ENCODE results near the gene INHBA. TPM values are rescaled to one million over a fixed set of nuclear protein-coding genes. Genes with fewer than 3 reads are reported as not detected.

Gene INHBA
- total RNA-seq (2014; rRNA removed; shearing (Covaris generic)) = 0.34 and 0.53 TPM in 2 replicates

DNA sequence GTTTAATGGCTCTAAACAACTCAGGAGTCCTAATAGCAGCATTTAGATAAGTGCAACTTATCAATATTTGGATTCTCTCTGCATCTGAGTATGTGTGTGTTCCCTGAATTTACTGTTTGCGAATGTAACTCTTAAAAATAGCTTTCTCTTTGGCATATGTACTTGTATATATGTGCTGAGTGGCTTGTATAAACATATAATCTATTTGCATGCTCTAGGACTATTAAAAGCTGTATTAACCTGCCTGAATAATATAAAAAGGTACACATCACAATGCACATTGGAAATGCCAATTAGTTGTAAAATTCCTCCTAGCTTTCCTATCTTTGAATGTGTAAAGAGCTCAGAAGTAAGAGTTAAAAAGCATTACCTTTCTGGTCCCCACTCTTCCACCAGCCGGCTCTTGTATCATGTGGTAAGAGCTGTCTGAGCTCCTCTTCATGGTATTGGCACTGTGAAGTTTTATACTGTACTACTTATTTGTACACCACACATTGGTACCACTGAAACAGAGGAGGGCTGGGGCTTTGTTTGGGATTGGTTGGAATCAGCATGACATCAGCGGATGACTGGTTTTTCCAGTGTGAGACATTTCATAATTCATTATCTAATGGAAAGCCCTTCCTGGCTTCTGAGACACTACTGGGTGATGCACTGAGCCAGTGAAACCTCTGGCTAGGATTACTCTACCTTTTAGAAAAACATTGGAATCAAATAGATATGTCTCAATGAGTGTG lies at the start of gene INHBA:
TSS of gene INHBA (minus strand) at position 456 of the 737 bp plus-strand sequence. CDS start 2,716 bp downstream, outside the sequence.
- DNase-seq (ENCODE audit: low spot score) = peak; percentile 50

DNA sequence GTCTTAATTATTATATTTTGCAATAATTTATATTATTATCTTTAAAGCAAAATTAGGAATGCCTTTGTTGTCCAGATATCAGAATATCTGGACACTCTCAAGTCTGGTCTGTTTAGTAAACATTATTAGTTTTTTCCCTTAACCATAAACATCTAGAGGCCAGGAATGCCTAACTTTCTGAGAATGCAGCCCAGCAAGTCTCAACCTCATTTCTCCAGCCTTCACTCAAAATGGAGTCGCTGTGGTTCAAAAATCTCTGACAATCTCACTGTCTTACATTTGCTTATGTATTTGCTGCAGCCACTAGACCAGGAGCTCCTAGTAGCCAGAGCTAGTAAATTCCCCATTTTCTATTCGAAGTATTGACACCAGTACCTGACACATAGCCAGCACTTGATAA lies 49.7 kb upstream of the INHBA start:
- no peak for DNase-seq (ENCODE audit: low spot score)

DNA sequence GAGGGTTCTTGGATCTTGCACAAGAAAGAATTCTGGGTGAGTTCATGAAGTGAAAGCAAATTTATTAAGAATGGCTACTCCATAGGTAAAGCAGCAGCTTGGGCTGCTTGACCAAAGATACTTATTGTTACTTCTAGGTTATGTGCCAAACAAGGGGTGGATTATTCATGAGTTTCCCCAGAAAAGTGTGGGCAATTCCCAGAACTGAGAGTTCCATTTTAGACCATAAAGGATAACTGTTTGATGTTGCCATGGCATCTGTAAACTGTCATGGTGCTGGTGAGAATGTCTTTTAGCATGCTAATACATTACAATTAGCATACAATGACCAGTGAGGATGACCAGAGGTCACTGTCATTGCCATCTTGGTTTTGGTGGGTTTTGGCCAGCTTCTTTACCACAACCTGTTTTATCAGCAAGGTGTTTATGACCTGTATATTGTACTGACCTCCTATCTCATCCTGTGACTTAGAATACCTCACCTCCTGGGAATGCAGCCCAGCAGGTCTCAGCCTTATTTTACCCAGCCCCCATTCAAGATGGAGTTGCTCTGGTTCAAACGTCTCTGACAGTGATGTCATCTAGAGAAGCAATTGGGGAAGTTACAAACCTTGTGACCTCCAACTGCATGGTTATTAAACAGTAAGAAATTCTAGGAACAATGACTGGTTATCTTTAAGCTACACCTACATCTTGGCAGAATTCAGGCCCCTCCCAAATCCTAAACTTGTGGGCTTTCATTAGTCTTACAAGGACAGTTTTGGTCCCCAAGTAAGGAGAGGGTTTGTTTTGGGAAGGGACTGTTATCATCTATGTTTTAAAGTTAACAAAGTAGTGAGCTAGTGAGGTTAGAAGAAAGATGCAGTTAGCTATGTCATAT lies 48.0 kb upstream of the INHBA start:
- DNase-seq (ENCODE audit: low spot score) = no peak

DNA sequence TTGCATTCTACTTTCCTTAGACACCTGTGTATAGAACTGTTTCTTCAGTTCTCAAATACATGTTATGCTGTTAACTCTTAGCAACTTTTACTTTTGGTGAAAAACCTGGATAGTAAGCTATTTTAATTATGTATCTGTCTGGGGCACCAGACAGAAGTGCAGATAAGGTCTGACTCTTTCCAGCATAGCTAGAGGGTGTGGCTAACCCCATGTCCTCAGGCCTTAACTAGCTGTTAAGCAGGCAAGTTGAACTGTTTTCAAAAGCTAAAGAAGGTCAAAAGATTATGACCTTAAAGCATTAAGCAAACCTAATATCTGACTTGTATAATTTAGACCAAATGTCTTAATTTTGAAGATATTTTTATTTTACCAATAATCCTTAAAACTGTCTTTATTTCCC lies 45.1 kb upstream of the INHBA start:
- DNase-seq (ENCODE audit: low spot score) = no peak

DNA sequence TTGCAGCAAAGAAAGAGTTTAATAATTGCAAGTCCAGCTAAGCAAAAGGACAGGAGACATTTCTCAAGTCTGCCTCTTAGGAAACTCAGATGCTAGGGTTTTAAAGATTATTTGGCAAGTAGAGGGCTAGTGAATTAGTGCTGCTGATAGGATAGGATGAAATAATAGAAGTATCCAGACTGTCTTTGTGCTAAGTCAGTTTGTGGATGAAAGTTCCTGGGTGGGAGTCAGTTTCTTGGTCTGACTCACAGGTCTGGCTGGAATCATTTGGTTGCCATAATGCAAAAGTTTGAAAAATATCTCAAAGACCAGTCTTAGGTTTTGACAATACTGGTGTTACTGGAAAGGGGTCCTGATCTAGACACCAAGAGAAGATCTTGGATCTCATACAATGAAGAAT lies 42.6 kb upstream of the INHBA start:
- DNase-seq (ENCODE audit: low spot score) = no peak

DNA sequence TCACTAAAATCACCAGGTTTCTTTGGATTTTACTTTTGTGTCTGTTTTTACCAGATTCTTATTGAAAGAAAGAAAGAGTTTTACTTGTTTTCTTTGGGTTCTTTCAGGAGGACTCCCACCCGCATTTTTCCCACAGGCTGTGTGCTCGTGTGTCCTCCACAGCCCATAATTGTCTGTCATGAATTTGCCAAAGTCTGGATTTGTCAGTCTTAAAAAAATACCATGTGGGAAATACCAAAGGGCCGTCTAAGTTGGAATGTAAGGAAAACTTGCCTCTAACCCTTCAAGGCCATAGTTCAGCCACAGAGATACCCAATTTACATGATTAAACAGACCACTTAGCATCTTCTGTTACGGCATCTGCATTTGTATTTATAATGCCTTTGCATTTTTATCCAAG lies 41.3 kb upstream of the INHBA start:
- no peak for DNase-seq (ENCODE audit: low spot score)

DNA sequence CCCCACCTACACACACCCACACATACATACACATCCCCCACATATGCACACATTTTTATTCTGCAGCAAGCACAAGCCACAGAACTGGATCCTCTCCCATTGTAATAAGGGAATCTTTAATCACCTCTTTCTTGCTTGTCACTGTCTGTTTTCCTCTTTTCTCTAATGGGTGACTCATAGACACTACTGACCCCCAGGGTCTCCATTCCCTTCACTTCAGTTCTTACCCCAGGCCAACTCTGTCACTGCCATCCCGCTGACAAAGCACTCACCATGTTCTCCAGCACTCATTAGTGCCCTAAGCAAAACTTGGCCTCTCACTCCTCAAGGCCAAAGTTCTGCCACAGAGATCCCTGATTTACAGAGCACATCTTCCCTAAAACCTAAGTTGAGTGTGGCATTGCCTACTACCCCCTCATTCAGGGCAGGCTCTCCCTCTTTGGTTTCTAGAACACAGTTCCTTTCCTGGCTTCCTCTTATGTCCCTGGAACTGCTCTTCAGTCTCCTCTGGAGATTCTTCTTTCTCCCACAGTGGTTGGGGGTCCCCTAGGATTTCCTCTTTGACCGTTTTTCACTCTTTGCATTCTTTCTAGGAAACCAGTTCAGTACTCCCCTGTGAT lies 39.6 kb upstream of the INHBA start:
- DNase-seq (ENCODE audit: low spot score) = no peak

DNA sequence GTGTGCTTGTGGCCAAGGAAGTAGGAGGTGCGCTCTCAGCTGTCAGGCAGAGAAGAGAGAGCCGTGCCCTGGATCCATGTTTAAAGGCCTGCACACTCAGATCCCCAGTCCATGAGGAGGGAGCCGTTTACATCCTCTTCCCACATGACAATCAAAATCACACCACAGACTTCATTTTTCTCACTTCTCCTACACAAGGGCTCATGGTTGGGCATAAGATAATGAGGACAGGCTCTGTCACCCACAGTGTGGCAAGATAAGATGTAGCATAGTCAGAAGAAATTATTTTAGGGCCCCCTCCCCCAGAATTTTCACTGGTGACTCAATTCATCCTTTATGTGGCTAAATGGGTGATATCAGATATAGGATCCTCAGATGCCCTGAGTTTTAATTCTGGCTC lies 35.9 kb upstream of the INHBA start:
- DNase-seq (ENCODE audit: low spot score) = no peak

DNA sequence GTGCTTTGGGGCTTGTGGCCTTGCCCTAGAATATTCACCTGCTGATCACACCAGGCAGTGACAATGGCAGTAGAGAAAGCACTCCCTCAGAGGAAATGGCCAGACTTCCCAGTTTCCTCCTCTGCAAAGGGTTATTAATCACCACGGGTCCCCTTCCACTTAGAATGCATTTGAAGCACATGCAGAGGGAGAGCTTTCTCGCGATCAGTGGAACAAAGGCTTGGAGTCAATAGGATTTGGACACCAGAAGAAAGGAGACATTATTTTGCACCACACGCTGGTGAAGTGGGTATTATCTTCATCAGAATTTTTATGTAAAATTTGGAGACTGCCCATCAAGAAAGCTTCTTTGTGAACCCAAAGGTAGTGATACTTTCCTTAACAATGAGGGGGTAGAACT lies 35.4 kb upstream of the INHBA start:
- DNase-seq (ENCODE audit: low spot score) = no peak

DNA sequence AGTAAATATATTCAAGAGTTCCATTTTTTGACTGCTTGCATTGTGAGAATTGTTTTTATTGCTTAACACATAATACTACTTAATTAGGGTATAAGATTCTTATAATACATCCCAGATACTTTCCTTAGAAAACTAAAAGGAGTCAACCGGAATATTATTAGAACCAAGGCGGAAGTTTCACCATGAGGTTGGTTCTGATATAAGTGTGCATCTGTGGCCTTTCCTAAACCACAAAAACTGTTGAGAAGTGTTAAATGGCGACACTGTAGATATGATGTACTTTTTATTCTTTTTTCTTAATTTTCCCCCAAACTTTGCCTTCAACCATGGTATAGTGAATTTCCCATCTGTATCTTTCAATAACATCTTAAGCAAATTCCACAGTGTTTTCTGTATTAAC lies 32.3 kb upstream of the INHBA start:
- no peak for DNase-seq (ENCODE audit: low spot score)

DNA sequence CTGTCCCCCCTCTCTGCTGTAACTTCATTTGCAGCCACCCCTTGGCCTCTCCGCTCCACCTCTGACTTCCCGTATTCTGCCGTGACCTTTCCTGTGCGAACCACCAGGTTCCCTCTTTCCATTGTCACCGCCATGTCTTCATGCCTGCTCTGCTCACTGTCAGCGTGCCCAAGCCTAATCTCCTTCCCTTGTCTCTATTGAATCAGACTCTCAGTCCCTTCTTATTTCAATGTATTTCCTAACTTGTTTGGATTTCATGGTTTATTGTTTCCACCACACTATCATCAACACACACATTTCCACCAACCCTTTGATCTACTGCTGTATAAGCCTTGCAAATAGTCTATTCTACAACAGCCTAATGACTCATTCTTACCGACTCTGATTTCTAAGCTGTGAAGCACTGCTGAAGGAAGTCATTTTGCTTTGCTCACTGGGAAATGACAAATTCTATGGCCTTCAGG lies 30.0 kb upstream of the INHBA start:
- DNase-seq (ENCODE audit: low spot score) = peak; percentile 35

DNA sequence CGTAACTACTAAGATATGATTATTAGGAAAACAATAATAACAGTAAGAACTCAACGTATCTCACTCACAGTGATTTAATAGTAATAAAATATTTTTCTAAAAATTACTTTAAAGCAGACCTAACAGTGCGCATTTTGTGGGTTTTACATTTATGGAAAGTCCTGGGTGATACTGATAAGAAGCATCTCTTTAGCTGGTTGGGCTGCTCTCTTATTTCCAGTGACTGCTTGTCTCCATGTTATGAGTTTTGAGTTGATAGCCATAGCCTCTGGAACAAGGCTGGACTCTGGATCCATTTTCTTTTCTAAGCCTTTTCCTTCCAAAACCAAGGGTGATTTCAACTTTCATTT lies 29.5 kb upstream of the INHBA start:
- DNase-seq (ENCODE audit: low spot score) = no peak

DNA sequence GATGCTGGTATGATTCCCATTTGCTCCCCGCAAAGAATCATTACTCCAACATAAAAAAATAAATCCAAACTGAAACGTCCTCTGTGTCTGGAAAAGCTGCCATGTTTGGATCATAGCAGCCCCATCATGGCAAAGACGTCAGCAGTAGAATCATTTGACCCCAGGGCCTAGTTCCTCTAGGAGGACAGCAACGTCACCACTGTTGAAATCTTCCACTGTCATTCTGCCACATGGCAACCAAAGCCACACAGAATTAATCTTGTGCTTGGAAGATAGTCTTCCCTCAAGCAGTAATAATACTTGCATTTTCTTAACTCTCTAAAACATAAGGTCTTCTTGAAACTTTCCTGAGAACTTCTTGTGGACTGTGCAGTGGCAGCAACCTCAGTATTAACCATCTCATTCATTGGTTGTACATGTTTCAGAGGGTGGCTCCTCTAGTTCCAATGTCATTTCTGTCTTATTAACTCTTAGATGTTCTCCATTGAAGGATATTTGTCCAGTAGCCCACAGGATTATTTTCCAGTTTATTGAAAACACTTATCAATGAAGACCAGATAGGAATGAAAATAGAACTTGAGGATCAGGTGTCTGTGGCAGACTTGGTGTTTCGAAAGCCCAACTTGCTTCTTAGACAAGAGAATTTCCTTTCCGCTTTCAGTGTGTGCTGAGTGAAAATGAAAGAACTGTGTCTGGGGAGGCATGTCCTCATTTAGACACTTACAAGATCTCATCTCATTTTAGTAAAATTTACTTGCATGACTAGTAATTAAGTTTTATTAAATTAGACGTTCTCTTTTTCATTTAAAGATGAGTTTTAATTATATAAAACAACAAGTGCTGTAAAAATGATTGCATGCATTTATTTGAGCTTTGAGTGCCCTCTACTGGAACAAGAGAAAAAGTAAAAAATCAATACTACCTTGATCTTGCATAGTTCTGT lies 28.9 kb upstream of the INHBA start:
- no peak for DNase-seq (ENCODE audit: low spot score)

DNA sequence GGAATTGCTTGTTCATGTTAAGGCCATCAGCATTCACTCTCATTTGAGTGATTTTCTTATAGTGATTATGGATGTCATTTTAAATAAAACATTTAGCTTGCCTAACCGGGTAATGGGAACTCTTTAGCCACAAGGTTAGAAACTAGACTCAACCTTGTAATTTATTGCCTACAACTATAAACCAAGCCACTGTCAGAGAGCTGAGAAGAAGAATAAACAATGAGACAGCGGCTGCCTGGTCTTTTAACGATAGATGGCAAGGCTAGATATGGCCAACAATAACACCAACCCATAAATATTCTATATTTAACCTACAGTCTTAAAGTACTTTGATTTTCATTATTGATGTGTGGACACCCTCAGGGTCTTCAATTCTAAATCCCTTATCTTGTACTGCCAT lies 27.8 kb upstream of the INHBA start:
- DNase-seq (ENCODE audit: low spot score) = peak; percentile 54

DNA sequence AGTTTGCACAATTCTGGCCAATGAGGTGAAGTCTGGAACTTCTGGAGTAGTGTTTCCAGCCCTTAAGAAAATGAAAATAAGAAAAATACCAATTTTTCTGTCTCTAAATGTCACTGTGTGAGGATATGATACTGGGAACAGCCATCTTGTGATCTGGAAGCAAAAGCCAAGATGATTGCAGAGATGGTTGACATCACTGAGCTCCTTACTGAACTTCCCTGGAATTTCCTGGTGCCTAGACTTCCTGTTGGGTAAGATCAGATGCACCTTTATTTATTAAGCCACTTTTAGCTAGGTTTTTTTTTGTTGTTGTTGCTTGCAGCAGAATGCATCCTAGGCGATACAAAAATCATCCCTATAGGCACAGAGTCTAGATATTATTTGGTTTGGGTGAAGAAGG lies 27.3 kb upstream of the INHBA start:
- DNase-seq (ENCODE audit: low spot score) = no peak

DNA sequence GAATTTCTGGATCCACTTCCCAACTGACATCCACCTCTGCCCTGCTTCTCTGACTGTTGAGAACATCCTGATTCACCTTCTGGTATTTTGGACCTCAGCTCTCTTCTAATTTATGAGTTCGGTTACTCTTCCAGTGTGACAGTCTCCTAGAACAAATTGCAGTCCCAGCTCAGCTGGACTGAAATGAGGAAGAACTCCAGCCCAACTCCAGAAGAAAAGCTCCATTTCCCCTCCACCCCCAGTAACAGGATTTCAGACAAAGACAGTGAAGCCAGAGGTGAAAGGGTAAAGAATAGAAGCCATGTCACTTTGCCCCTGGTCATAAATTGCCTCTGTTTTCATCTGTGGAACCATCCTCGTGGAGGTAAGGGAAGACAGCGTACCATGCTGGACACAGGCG lies 26.2 kb upstream of the INHBA start:
- no peak for DNase-seq (ENCODE audit: low spot score)

DNA sequence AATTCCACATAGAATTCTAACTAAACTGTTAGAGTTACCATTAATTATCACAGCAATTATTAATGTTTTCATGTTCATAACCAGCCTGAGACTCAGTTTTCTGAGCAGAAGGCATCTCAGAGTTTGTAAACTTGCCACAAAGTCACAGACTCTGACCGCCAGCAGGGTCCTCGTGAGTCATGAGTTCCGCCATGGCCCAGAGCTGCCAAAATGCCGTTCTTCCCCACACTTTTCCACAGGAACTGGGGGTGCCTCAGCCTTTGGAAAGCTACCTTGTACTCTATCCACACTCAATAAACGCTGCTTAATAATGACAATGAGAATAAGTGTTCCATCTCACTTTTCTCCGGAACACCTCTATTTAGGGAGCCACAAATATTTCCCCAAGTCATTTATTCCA lies 22.1 kb upstream of the INHBA start:
- DNase-seq (ENCODE audit: low spot score) = no peak

DNA sequence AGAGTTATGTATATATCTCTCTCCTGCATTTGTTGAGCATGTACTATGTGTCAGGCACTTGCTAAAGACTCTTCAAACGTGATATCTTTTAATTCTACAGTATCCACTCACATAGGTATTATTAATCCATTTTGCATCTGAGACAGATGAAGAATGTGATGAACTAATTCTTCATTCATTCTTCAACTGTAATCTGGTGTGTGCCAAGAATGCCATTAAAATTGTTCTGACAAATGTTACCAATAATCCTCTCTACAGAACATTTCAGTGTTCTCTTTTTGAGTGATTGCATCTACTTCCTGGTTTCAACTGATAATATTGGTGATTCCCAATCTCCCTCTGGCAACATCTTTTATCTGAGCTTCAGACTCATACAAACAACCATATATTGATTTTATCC lies 18.0 kb upstream of the INHBA start:
- no peak for DNase-seq (ENCODE audit: low spot score)

DNA sequence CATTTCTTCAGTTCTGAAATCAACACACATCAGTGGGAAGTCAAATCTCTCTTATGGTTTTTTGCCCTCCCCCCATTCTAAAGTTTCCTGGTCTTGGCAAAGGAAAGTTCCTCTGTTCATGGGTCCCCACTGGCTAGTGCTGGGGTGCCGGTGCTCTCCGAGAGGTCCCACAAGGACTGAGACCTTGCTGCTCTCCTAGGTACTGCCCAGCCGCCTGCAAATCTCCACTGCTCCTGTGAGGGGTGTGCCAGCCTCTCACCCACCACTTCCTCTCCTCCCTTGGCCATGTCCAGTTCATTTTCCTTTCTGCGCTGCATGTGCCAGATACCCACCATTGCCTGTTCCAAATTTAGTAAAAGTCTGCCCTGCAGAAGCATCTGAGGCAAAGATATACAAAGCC lies 17.2 kb upstream of the INHBA start:
- DNase-seq (ENCODE audit: low spot score) = no peak

DNA sequence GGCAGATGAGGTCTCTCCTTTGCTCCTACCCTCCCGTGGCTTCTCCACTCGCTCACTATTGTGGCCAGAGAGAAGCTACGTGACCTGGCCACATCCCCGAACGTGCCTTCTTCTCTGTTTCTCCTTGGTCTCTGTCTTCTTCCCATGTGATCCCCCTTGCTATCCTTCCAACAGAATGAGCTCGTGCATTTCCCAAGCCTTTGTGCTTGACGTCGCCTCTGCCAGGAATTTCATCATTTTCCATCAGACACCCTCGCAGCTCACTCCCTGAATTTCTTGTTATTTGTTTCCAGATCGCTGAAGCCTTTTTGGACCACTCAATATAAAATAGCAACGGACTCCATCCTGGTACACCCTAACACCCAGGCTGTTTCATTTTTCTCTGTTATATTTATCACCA lies 13.8 kb upstream of the INHBA start:
- no peak for DNase-seq (ENCODE audit: low spot score)

DNA sequence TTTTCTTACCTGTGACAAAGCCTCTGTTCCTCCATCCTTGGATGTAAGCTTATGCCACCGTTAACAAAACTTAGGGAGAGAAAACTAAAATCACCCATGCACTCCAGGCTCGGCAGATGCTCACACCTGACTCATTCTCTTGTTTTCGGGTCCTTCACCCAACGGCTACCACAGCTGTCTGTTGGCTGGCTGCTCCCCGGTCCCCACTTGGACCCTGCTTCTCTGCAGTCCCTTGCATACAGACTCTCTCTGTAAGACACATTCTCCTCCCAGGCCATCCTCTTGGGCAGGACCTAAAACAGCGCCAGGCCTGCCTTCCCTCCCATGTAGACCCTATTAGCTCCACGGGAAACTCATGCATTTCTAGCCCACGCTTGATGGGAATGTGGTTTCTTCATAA lies 12.1 kb upstream of the INHBA start:
- no peak for DNase-seq (ENCODE audit: low spot score)
